HG03097 (cell line): ENCODE measurements around the gene COPS9.

ENCODE experiments used
- ATAC-seq: cut with Tn5 transposase; IDR thresholded peaks from one replicate; pipeline ENCODE4 v1.9.1; 2021; ENCODE audit not compliant: unreplicated experiment, low FRiP score

Gene COPS9

GRCh38 chr2:240151477-240152031 is 15.4 kb upstream of the COPS9 start:
- ATAC-seq: no peak

GRCh38 chr2:240149943-240150784 is 14.1 kb upstream of the COPS9 start:
- no peak for ATAC-seq

- no peak for ATAC-seq
Observed at GRCh38 chr2:240147911-240148587, 11.9 kb upstream of the COPS9 start.

- ATAC-seq: no peak
Observed at GRCh38 chr2:240147382-240147781, 11.3 kb upstream of the COPS9 start.

- no peak for ATAC-seq
Observed at GRCh38 chr2:240146627-240147278, 10.6 kb upstream of the COPS9 start.

- no peak for ATAC-seq
Observed at GRCh38 chr2:240146141-240146561, 10.0 kb upstream of the COPS9 start.

- ATAC-seq: no peak
Observed at GRCh38 chr2:240145461-240145860, 9.4 kb upstream of the COPS9 start.

GRCh38 chr2:240144649-240145261 is 8.7 kb upstream of the COPS9 start:
- ATAC-seq: no peak

- no peak for ATAC-seq
Observed at GRCh38 chr2:240143801-240144648, 7.9 kb upstream of the COPS9 start.

- ATAC-seq: no peak
Observed at GRCh38 chr2:240143276-240143675, 7.2 kb upstream of the COPS9 start.

GRCh38 chr2:240142859-240143258 is 6.8 kb upstream of the COPS9 start:
- no peak for ATAC-seq

GRCh38 chr2:240142256-240142775 is 6.2 kb upstream of the COPS9 start:
- ATAC-seq: no peak

GRCh38 chr2:240141736-240142135 is 5.6 kb upstream of the COPS9 start:
- no peak for ATAC-seq

- ATAC-seq: no peak
Observed at GRCh38 chr2:240140920-240141319, 4.8 kb upstream of the COPS9 start.

GRCh38 chr2:240140511-240140910 is 4.4 kb upstream of the COPS9 start, which contains the start of gene OTOS:
TSS of gene OTOS (minus strand) at chr2:240140658. CDS start at chr2:240140326, 332 bp downstream.
- no peak for ATAC-seq

- no peak for ATAC-seq
Observed at GRCh38 chr2:240139666-240140393, 3.7 kb upstream of the COPS9 start.

GRCh38 chr2:240139011-240139441 is 2.9 kb upstream of the COPS9 start:
- no peak for ATAC-seq

GRCh38 chr2:240138254-240138984 is 2.3 kb upstream of the COPS9 start:
- ATAC-seq: no peak
